DLD1 (cell line): ENCODE data around the gene THAP3.

Experiments used
- in situ Hi-C: cut with HindIII; loops from 2 replicates; pipeline ENCODE4 v1.10.0; 2017; ENCODE audit warnings: low sequenced_read_pairs

THAP3 gene

GRCh38 chr1:6624710-6625583, at the start of gene THAP3:
Gene THAP3 (plus strand): TSS chr1:6624868. CDS start chr1:6625219, 351 bp downstream.
- in situ Hi-C loops, result no loop called here

GRCh38 chr1:6577831-6578525, 46.7 kb upstream of the THAP3 start:
- in situ Hi-C loops, result no loop called here

DNA sequence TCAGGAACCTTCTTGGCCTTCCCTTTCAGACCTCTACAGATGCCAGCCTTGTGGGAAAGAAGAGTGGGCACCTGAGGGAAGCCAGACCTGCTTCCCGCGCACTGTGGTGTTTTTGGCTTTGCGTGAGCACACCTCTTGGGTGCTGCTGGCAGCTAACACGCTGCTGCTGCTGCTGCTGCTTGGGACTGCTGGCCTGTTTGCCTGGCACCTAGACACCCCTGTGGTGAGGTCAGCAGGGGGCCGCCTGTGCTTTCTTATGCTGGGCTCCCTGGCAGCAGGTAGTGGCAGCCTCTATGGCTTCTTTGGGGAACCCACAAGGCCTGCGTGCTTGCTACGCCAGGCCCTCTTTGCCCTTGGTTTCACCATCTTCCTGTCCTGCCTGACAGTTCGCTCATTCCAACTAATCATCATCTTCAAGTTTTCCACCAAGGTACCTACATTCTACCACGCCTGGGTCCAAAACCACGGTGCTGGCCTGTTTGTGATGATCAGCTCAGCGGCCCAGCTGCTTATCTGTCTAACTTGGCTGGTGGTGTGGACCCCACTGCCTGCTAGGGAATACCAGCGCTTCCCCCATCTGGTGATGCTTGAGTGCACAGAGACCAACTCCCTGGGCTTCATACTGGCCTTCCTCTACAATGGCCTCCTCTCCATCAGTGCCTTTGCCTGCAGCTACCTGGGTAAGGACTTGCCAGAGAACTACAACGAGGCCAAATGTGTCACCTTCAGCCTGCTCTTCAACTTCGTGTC, 45.9 kb upstream of the THAP3 start:
- in situ Hi-C loops, result no loop called here

- in situ Hi-C loops, result no loop called here
Measured at GRCh38 chr1:6579374-6580118, 45.1 kb upstream of the THAP3 start, which contains the start of gene ZBTB48. Gene ZBTB48 (plus strand): TSS chr1:6579994. CDS start chr1:6580610, 616 bp downstream.

- in situ Hi-C loops, result no loop called here
Measured at GRCh38 chr1:6580119-6580592, 44.5 kb upstream of the THAP3 start.

DNA sequence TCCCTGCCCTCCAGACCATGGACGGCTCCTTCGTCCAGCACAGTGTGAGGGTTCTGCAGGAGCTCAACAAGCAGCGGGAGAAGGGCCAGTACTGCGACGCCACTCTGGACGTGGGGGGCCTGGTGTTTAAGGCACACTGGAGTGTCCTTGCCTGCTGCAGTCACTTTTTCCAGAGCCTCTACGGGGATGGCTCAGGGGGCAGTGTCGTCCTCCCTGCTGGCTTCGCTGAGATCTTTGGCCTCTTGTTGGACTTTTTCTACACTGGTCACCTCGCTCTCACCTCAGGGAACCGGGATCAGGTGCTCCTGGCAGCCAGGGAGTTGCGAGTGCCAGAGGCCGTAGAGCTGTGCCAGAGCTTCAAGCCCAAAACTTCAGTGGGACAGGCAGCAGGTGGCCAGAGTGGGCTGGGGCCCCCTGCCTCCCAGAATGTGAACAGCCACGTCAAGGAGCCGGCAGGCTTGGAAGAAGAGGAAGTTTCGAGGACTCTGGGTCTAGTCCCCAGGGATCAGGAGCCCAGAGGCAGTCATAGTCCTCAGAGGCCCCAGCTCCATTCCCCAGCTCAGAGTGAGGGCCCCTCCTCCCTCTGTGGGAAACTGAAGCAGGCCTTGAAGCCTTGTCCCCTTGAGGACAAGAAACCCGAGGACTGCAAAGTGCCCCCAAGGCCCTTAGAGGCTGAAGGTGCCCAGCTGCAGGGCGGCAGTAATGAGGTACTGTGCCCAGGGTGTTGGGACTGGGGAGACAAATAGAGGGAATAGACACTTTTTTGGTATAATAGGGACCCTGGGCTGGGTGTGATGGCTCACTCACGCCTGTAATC, 43.9 kb upstream of the THAP3 start:
- in situ Hi-C loops, result no loop called here

DNA sequence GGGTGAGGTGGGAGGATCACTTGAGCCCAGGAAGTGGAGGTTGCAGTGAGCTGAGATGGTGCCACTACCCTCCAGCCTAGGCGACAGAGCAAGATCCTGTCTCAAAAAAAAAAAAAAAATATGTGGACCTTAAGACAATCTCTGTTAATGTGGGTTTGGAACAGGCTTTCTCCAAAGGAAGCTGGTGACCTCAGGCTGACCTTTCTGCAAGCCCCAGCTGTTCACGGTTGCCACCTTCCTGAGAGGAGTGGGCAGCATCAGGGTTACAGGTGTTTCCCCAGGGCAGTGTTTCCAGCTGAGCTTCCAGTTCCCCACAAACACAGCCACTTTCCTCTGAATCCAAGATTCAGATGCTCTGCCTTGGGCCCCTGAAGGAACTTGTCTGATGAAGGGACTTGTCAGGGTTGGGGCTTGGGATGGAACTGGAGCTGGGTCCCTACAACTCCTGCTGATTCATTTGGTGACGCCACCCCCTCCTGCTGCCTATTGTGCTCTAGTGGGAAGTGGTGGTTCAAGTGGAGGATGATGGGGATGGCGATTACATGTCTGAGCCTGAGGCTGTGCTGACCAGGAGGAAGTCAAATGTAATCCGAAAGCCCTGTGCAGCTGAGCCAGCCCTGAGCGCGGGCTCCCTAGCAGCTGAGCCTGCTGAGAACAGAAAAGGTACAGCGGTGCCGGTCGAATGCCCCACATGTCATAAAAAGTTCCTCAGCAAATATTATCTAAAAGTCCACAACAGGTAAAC, 42.9 kb upstream of the THAP3 start:
- in situ Hi-C loops, result no loop called here

- in situ Hi-C loops, result no loop called here
Measured at GRCh38 chr1:6582370-6582769, 42.3 kb upstream of the THAP3 start.

DNA sequence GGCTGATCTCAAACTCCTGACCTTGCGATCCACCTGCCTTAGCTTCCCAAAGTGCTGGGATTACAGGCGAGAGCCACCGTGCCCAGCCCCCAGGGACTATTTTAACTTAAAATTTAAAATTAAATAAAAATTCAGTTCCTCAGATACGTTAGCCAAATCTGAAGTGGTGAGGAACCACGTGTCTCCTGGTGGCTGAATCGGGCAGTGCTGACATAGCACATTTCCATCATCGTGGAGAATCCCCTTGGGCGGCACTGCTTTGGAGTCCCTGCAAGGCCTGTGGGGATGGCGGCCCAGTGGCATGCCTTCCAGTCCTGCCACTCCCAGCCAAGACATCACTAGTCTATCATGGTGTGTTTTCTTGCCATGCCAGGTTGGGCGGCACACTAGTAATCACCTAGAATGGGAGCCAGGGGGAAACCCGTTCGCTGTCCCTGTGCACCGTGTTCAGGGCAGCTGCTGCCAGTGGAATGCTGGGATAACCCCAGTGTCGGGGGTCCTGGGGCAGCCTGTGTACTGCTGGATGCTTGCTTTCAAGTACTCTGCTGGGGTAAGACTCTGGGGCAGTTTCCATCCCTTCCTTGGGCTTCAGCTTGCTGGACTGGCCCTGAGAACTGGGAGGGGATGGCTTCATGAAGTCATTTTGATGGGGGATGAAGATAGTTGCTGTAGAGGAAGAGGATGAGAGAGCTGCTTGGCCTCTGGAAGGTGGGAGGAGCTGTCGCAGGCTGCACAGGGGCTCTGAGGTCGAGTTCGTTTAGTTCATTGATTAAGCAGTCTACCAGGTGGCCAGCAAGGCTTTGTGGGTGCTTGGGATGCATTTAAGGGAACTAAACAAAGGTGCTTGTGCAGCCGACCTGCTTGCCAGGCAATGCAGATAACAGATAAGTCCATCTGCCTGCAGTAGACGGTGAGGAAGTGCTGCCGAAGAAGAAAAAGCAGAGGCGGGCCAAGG, 40.3 kb upstream of the THAP3 start:
- in situ Hi-C loops, result no loop called here

DNA sequence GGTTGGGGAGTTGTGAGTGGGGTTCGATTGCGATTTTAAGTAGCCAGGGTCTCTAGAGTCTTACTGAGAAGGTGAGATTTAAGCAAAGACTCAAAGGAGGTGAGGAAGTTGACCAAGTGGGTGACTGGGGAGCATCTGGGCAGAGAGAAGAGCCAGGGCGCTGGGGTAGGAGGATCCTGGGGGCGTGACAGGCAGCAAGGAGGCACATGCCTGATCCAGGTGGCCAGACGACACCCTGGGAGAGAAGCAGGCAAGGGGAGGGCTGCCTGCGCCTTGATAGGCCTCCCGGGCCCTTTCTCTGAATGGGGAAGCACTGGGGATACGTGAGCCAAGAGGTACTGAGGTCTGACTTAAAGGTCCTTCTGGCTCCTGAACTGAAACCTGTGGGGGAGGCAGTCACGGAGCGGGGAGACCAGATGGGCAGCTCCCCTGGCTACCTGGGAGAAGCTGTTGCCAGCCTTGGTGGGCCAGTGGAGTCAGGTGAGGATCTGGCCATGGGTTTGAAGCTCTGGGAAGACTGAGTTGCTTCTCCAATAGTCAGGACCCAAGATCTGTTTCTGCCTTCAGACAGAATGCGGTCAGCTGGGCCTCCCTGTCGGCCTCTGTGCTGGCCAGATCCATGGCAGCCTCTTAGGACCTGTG, 39.5 kb upstream of the THAP3 start:
- in situ Hi-C loops, result no loop called here

- in situ Hi-C loops, result no loop called here
Measured at GRCh38 chr1:6585841-6586240, 38.8 kb upstream of the THAP3 start.

GRCh38 chr1:6586404-6586816, 38.3 kb upstream of the THAP3 start:
- in situ Hi-C loops, result no loop called here

GRCh38 chr1:6587261-6588005, 37.2 kb upstream of the THAP3 start:
- in situ Hi-C loops, result no loop called here

DNA sequence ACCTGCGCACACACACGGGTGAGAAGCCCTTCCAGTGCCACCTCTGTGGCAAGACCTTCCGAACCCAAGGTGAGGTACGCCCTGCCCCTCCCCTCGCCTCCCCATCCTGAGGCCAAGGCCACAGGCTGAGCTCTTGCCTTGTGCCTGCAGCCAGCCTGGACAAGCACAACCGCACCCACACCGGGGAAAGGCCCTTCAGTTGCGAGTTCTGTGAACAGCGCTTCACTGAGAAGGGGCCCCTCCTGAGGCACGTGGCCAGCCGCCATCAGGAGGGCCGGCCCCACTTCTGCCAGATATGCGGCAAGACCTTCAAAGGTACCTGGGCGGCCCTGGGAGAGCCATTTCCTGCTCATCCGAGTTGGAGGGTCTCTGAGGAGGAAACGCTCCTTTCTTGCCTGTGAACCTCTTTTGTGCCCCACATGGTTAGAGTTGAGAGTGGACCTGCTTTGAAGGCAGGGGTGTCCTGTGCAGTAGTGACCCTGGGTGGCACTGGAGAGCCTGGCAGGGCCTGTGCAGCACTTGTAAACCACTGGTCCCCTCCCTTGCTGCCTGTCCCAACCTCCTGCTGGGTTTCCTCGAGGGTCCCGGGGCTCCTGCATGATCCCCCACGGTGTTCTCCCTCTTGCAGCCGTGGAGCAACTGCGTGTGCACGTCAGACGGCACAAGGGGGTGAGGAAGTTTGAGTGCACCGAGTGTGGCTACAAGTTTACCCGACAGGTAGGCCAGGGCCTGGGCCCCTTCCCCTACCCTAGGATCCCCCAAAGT, 36.4 kb upstream of the THAP3 start:
- in situ Hi-C loops, result no loop called here

- in situ Hi-C loops, result no loop called here
Measured at GRCh38 chr1:6588893-6589520, 35.7 kb upstream of the THAP3 start.
